WTC11 (cell line): Measurements from ENCODE around the gene RAB18. TPM values are rescaled to one million over a fixed set of nuclear protein-coding genes. Genes with fewer than 3 reads are reported as not detected.

Experiments used
- ATAC-seq: fragments of 200-7000 bp; cut with Tn5 transposase; 2 replicates; pipeline ENCODE4 v1.10.0; 2021; ENCODE audit warnings: mild to moderate bottlenecking, moderate library complexity
- CTCF ChIA-PET: fragments of 300-600 bp; sonication (Branson Sonifier 250); formaldehyde crosslinking; loops from one replicate; lab custom pipeline; 2021; ENCODE audit warnings: antibody characterized with exemption; lab: Charles Lee
- POLR2A ChIA-PET: fragments of 350-600 bp; sonication (Branson Sonifier 250); formaldehyde crosslinking; loops from one replicate; lab custom pipeline; 2021; ENCODE audit warnings: antibody characterized with exemption; lab: Charles Lee
- DNase-seq: peaks from one replicate; pipeline ENCODE4 v3.0.0; 2021; ENCODE audit warnings: low spot score
- H3K27ac Mint-ChIP-seq: 2 replicates; pipeline ENCODE4 v1.8.0; 2021; ENCODE audit warnings: mixed read lengths
- H3K27me3 Mint-ChIP-seq: 2 replicates; pipeline ENCODE4 v1.8.0; 2021; ENCODE audit warnings: low read depth, mild to moderate bottlenecking, moderate library complexity, mixed read lengths
- H3K36me3 Mint-ChIP-seq: 2 replicates; pipeline ENCODE4 v1.8.0; 2021; ENCODE audit warnings: mixed read lengths
- H3K4me1 Mint-ChIP-seq: 2 replicates; pipeline ENCODE4 v1.8.0; 2022; ENCODE audit warnings: mixed read lengths
- H3K4me3 Mint-ChIP-seq: 2 replicates; pipeline ENCODE4 v1.8.0; 2021; ENCODE audit warnings: mild to moderate bottlenecking, moderate library complexity, mixed read lengths
- H3K9me3 Mint-ChIP-seq: 2 replicates; pipeline ENCODE4 v1.8.0; 2021; ENCODE audit warnings: mixed read lengths
- ESRRA ChIP-seq: sonication (generic); formaldehyde crosslinking; IDR thresholded peaks from 2 replicates; pipeline ENCODE4 v1.8.1; 2022; ENCODE audit warnings: mild to moderate bottlenecking, missing genetic modification reagents, borderline replicate concordance
- ETV6 ChIP-seq: sonication (generic); formaldehyde crosslinking; IDR thresholded peaks from 2 replicates; pipeline ENCODE4 v1.8.1; 2022; ENCODE audit warnings: mild to moderate bottlenecking, missing genetic modification reagents
- FOXP1 ChIP-seq: sonication (generic); formaldehyde crosslinking; IDR thresholded peaks from 2 replicates; pipeline ENCODE4 v1.8.0; 2022; ENCODE audit warnings: missing genetic modification reagents, mild to moderate bottlenecking, moderate library complexity, borderline replicate concordance
- IRF2 ChIP-seq: sonication (generic); formaldehyde crosslinking; IDR thresholded peaks from 2 replicates; pipeline ENCODE4 v1.8.0; 2022; ENCODE audit warnings: low read depth, missing genetic modification reagents, borderline replicate concordance
- KAT7 ChIP-seq: sonication (generic); formaldehyde crosslinking; IDR thresholded peaks from 2 replicates; pipeline ENCODE4 v1.8.1; 2023; ENCODE audit warnings: missing genetic modification reagents, mild to moderate bottlenecking, borderline replicate concordance
- PRRX2 ChIP-seq: fragments of 250-450 bp; sonication (Bioruptor Pico); IDR thresholded peaks from 2 replicates; pipeline ENCODE4 v1.8.0; 2021; ENCODE audit warnings: mild to moderate bottlenecking
- RELA ChIP-seq: sonication (generic); formaldehyde crosslinking; IDR thresholded peaks from 2 replicates; pipeline ENCODE4 v1.8.1; 2022; ENCODE audit warnings: missing genetic modification reagents, mild to moderate bottlenecking, borderline replicate concordance
- ZNF121 ChIP-seq: sonication (generic); formaldehyde crosslinking; IDR thresholded peaks from 2 replicates; pipeline ENCODE4 v1.8.0; 2023; ENCODE audit warnings: missing genetic modification reagents
- ZNF219 ChIP-seq: sonication (generic); formaldehyde crosslinking; IDR thresholded peaks from 2 replicates; pipeline ENCODE4 v1.8.0; 2023; ENCODE audit warnings: missing genetic modification reagents, mild to moderate bottlenecking, borderline replicate concordance
- ZNF317 ChIP-seq: sonication (generic); formaldehyde crosslinking; IDR thresholded peaks from 2 replicates; pipeline ENCODE4 v1.8.1; 2023; ENCODE audit warnings: low read depth, mild to moderate bottlenecking, moderate library complexity, missing genetic modification reagents, borderline replicate concordance
- ZNF416 ChIP-seq: fragments of 250-450 bp; sonication (Bioruptor Pico); IDR thresholded peaks from 2 replicates; pipeline ENCODE4 v1.9.0; 2021; ENCODE audit warnings: mild to moderate bottlenecking, inconsistent platforms
- total RNA-seq: library from RNA; stranded (reverse); gene quantifications from 3 replicates; pipeline ENCODE4 v1.2.3, GENCODE V29; 2021
- TF ChIP-seq, protein P1 (sequence below): sonication (generic); formaldehyde crosslinking; IDR thresholded peaks from 2 replicates; pipeline ENCODE4 v1.8.0; 2022; ENCODE audit warnings: mild to moderate bottlenecking, missing genetic modification reagents
- TF ChIP-seq, protein P2 (sequence below): fragments of 250-450 bp; sonication (Bioruptor Pico); IDR thresholded peaks from 2 replicates; pipeline ENCODE4 v2.1.2; 2022; ENCODE audit warnings: mild to moderate bottlenecking, moderate library complexity
- TF ChIP-seq, protein P3 (sequence below): sonication (generic); formaldehyde crosslinking; conservative IDR thresholded peaks from 2 replicates; pipeline ENCODE4 v1.8.1; 2022; ENCODE audit warnings: mild to moderate bottlenecking, missing genetic modification reagents
- TF ChIP-seq, protein P4 (sequence below): sonication (generic); formaldehyde crosslinking; IDR thresholded peaks from 2 replicates; pipeline ENCODE4 v1.8.1; 2022; ENCODE audit warnings: mild to moderate bottlenecking, moderate library complexity, missing genetic modification reagents
- TF ChIP-seq, protein P5 (sequence below): sonication (generic); formaldehyde crosslinking; IDR thresholded peaks from 2 replicates; pipeline ENCODE4 v1.8.0; 2022; ENCODE audit warnings: mild to moderate bottlenecking, missing genetic modification reagents
- TF ChIP-seq, protein P6 (sequence below): sonication (generic); formaldehyde crosslinking; IDR thresholded peaks from 2 replicates; pipeline ENCODE4 v1.8.1; 2022; ENCODE audit warnings: low read depth, missing genetic modification reagents, borderline replicate concordance
- TF ChIP-seq, protein P7 (sequence below): sonication (generic); formaldehyde crosslinking; IDR thresholded peaks from 2 replicates; pipeline ENCODE4 v1.8.0; 2022; ENCODE audit warnings: mild to moderate bottlenecking, missing genetic modification reagents
- TF ChIP-seq, protein P8 (sequence below): fragments of 250-450 bp; sonication (Bioruptor Pico); IDR thresholded peaks from 2 replicates; pipeline ENCODE4 v1.9.0; 2021; ENCODE audit warnings: mild to moderate bottlenecking

Gene RAB18
- total RNA-seq, 1 experiment from 2014 or later, result 71.4 TPM

DNA sequence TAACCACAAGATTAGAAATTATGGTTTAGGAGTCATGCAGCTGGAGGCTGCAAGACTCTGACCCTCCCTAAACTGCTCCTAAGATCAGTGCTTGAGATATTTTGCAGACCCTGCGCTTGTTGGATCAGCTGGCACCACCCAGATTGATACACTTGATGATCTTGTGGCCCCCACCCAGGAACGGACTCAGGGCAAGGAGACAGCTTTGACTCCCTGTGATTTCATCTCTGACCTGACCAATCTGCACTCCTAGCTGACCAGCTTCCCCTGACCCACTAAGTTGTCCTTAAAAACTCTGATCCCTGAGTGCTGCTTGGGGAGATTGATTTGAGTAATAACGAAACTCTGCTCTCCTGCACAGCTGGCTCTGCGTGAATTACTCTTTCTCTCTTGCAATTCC, 8.0 kb upstream of the RAB18 start:
- DNase-seq (no peak), ATAC-seq (no peak)
- ChIA-PET CTCF (no interaction called here), POLR2A (no interaction called here)
- H3K4me3 Mint-ChIP-seq, result no peak overlapping the region
- TF ChIP-seq FOXP1 (CRISPR knock-in tag) (no peak), ZNF317 (CRISPR knock-in tag) (no peak)
- TF ChIP-seq, protein P1, sequence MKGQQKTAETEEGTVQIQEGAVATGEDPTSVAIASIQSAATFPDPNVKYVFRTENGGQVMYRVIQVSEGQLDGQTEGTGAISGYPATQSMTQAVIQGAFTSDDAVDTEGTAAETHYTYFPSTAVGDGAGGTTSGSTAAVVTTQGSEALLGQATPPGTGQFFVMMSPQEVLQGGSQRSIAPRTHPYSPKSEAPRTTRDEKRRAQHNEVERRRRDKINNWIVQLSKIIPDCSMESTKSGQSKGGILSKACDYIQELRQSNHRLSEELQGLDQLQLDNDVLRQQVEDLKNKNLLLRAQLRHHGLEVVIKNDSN (CRISPR knock-in tag), result no peak
- TF ChIP-seq, protein P2, sequence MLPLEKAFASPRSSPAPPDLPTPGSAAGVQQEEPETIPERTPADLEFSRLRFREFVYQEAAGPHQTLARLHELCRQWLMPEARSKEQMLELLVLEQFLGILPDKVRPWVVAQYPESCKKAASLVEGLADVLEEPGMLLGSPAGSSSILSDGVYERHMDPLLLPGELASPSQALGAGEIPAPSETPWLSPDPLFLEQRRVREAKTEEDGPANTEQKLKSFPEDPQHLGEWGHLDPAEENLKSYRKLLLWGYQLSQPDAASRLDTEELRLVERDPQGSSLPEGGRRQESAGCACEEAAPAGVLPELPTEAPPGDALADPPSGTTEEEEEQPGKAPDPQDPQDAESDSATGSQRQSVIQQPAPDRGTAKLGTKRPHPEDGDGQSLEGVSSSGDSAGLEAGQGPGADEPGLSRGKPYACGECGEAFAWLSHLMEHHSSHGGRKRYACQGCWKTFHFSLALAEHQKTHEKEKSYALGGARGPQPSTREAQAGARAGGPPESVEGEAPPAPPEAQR (CRISPR knock-in tag), result no peak
- peaks cover 12% of the 10 kb centered on the region for H3K27me3 Mint-ChIP-seq
- H3K4me1 Mint-ChIP-seq, result no peaks in the 10 kb centered on the region
- no peak overlapping the region for H3K27ac Mint-ChIP-seq
- H3K9me3 Mint-ChIP-seq, result peaks cover 31% of the 10 kb centered on the region
- peaks cover 4% of the 10 kb centered on the region for H3K36me3 Mint-ChIP-seq

DNA sequence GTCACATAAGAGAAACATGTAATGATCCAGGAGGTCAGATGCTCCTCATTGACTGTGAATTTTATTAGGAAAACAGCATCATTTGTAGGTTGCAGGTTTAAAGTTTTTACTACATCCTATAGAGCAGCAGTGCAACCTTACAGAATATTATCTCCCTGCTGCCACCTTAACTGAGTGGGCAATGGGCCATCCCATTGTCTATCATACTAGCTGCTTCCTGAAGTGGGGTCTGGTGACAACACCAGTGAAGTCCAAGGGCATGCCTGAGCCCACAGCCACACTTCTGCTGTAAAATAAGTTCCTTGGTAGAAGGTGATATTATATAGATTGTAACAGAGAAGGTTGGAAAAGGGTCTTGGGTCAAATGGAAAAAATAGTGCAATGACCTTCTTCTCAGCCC, 4.0 kb upstream of the RAB18 start:
- Mint-ChIP-seq H3K27ac (no peak overlapping the region), H3K36me3 (no peaks in the 10 kb centered on the region), H3K4me3 (no peak overlapping the region)
- POLR2A ChIA-PET, result interaction anchor here (0.7 kb wide), 1 partner anchor 351 kb away, joined by 3 read pairs; no protein-coding TSS in a partner anchor
- no peak for ATAC-seq
- TF ChIP-seq, protein P3, sequence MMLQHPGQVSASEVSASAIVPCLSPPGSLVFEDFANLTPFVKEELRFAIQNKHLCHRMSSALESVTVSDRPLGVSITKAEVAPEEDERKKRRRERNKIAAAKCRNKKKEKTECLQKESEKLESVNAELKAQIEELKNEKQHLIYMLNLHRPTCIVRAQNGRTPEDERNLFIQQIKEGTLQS (CRISPR knock-in tag), result no peak
- TF ChIP-seq, protein P4, sequence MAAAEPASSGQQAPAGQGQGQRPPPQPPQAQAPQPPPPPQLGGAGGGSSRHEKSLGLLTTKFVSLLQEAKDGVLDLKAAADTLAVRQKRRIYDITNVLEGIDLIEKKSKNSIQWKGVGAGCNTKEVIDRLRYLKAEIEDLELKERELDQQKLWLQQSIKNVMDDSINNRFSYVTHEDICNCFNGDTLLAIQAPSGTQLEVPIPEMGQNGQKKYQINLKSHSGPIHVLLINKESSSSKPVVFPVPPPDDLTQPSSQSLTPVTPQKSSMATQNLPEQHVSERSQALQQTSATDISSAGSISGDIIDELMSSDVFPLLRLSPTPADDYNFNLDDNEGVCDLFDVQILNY (CRISPR knock-in tag), result no peak
- TF ChIP-seq, protein P5, sequence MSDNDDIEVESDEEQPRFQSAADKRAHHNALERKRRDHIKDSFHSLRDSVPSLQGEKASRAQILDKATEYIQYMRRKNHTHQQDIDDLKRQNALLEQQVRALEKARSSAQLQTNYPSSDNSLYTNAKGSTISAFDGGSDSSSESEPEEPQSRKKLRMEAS (CRISPR knock-in tag), result no peak
- no peak for TF ChIP-seq ZNF121 (CRISPR knock-in tag)
- TF ChIP-seq ESRRA (CRISPR knock-in tag), result no peak
- TF ChIP-seq RELA (CRISPR knock-in tag), result no peak
- TF ChIP-seq, protein P2 (CRISPR knock-in tag), result no peak
- TF ChIP-seq, all 79 proteins: peak for 0
- Mint-ChIP-seq H3K9me3 (peaks cover 16% of the 10 kb centered on the region), H3K4me1 (peaks cover 11% of the 10 kb centered on the region), H3K27me3 (peaks cover 17% of the 10 kb centered on the region)
- CTCF ChIA-PET, result no interaction called here
- no peak for DNase-seq

DNA sequence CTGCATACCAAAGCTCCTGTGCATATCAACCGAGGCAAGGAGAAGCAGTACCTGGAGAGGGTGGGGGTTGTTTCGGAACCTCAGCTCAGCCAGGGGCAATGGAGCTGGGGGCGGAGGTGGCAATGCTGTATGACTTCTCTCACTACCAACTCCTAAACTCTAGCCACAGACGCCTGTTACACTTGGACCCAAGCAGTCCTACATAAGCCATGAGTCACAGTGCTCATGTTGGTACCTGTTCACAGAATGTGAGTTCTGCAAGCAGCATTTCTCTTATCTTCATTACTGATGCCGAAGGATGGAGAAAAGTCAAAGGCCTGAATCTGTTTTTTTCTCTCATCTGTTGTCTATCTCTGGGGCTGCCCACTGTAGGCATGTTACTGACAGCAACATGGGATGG, 3.2 kb upstream of the RAB18 start:
- POLR2A ChIA-PET, result no interaction called here
- TF ChIP-seq ZNF219 (CRISPR knock-in tag) (no peak), IRF2 (no peak), ZNF416 (CRISPR knock-in tag) (no peak), KAT7 (CRISPR knock-in tag) (no peak), PRRX2 (CRISPR knock-in tag) (no peak), ETV6 (CRISPR knock-in tag) (no peak)
- TF ChIP-seq, protein P5 (CRISPR knock-in tag), result no peak
- TF ChIP-seq, protein P1 (CRISPR knock-in tag), result no peak
- TF ChIP-seq, protein P6, sequence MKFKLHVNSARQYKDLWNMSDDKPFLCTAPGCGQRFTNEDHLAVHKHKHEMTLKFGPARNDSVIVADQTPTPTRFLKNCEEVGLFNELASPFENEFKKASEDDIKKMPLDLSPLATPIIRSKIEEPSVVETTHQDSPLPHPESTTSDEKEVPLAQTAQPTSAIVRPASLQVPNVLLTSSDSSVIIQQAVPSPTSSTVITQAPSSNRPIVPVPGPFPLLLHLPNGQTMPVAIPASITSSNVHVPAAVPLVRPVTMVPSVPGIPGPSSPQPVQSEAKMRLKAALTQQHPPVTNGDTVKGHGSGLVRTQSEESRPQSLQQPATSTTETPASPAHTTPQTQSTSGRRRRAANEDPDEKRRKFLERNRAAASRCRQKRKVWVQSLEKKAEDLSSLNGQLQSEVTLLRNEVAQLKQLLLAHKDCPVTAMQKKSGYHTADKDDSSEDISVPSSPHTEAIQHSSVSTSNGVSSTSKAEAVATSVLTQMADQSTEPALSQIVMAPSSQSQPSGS (CRISPR knock-in tag), result no peak
- TF ChIP-seq, protein P7, sequence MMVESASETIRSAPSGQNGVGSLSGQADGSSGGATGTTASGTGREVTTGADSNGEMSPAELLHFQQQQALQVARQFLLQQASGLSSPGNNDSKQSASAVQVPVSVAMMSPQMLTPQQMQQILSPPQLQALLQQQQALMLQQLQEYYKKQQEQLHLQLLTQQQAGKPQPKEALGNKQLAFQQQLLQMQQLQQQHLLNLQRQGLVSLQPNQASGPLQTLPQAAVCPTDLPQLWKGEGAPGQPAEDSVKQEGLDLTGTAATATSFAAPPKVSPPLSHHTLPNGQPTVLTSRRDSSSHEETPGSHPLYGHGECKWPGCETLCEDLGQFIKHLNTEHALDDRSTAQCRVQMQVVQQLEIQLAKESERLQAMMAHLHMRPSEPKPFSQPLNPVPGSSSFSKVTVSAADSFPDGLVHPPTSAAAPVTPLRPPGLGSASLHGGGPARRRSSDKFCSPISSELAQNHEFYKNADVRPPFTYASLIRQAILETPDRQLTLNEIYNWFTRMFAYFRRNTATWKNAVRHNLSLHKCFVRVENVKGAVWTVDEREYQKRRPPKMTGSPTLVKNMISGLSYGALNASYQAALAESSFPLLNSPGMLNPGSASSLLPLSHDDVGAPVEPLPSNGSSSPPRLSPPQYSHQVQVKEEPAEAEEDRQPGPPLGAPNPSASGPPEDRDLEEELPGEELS, result no peak
- TF ChIP-seq, protein P8, sequence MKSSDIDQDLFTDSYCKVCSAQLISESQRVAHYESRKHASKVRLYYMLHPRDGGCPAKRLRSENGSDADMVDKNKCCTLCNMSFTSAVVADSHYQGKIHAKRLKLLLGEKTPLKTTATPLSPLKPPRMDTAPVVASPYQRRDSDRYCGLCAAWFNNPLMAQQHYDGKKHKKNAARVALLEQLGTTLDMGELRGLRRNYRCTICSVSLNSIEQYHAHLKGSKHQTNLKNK, result no peak

More for the DNA sequence above, 3.2 kb upstream of the RAB18 start:
- Mint-ChIP-seq H3K4me1 (peaks cover 16% of the 10 kb centered on the region), H3K9me3 (peaks cover 16% of the 10 kb centered on the region), H3K27me3 (peaks cover 17% of the 10 kb centered on the region), H3K4me3 (no peak overlapping the region), H3K36me3 (no peaks in the 10 kb centered on the region), H3K27ac (no peak overlapping the region)
- CTCF ChIA-PET, result no interaction called here
- DNase-seq (no peak), ATAC-seq (no peak)
